A673 (cell line): Measurements from ENCODE around the gene CBFA2T3. TPM values are rescaled to one million over a fixed set of nuclear protein-coding genes. Genes with fewer than 3 reads are reported as not detected.

ENCODE experiments used
- BruUV-seq: library from RNA; stranded (reverse); fragments of 400-500 nt; replicated peaks from 2 replicates; lab custom pipeline; 2021; lab: Mats Ljungman, UMichigan
- CTCF ChIA-PET: fragments of 300-600 bp; sonication (Branson Sonifier 250); formaldehyde crosslinking; loops from one replicate; lab custom pipeline; 2022; ENCODE audit warnings: antibody characterized with exemption; lab: Charles Lee
- POLR2A ChIA-PET: fragments of 300-600 bp; sonication (Branson Sonifier 250); formaldehyde crosslinking; loops from one replicate; lab custom pipeline; 2022; ENCODE audit warnings: antibody characterized with exemption; ENCODE audit not compliant: low non-redundant PET; lab: Charles Lee
- DNase-seq: peaks from one replicate; pipeline ENCODE4 v3.0.0-alpha.2; 2015; ENCODE audit warnings: low spot score
- H3K27ac ChIP-seq: fragments of 200-600 bp; sonication (generic); 2 replicates; pipeline ENCODE4 v1.5.1; 2016; ENCODE audit warnings: mixed run types, low read depth, mild to moderate bottlenecking, mixed read lengths, antibody characterized with exemption, low read length; ENCODE audit not compliant: poor library complexity, severe bottlenecking
- H3K27me3 ChIP-seq: fragments of 200-600 bp; sonication (generic); replicated peaks from 2 replicates; pipeline ENCODE4 v1.6.1; 2017; ENCODE audit warnings: mixed run types, low read depth, mild to moderate bottlenecking, mixed read lengths, antibody characterized with exemption, low read length; ENCODE audit not compliant: insufficient read depth, poor library complexity
- H3K36me3 ChIP-seq: fragments of 200-600 bp; sonication (generic); 2 replicates; pipeline ENCODE4 v1.6.1; 2016; ENCODE audit warnings: mixed run types, mild to moderate bottlenecking, mixed read lengths, antibody characterized with exemption, low read length; ENCODE audit not compliant: insufficient read depth, poor library complexity, severe bottlenecking
- H3K4me1 ChIP-seq: fragments of 200-600 bp; sonication (generic); 2 replicates; pipeline ENCODE4 v1.6.1; 2017; ENCODE audit warnings: mixed run types, mild to moderate bottlenecking, mixed read lengths, antibody characterized with exemption, low read length; ENCODE audit not compliant: insufficient read depth, poor library complexity, severe bottlenecking
- H3K4me3 ChIP-seq: fragments of 200-600 bp; sonication (generic); 2 replicates; pipeline ENCODE4 v1.5.1; 2016; ENCODE audit warnings: low read depth, mixed run types, mild to moderate bottlenecking, mixed read lengths, low read length; ENCODE audit not compliant: poor library complexity, severe bottlenecking
- H3K9me3 ChIP-seq: fragments of 200-600 bp; sonication (generic); 2 replicates; pipeline ENCODE4 v1.6.1; 2016; ENCODE audit warnings: mixed run types, low read depth, mild to moderate bottlenecking, mixed read lengths, antibody characterized with exemption, low read length; ENCODE audit not compliant: poor library complexity, severe bottlenecking
- EZH2 ChIP-seq: fragments of 200-600 bp; sonication (generic); IDR thresholded peaks from 2 replicates; pipeline ENCODE4 v1.6.1; 2017; ENCODE audit warnings: borderline replicate concordance, low read depth, mild to moderate bottlenecking, mixed read lengths, antibody characterized with exemption, low read length; ENCODE audit not compliant: poor library complexity, severe bottlenecking
- intact Hi-C: fragments of 100-400 bp; cut with micrococcal nuclease; formaldehyde crosslinking; loops from one replicate; pipeline ENCODE4 v1.10.0; 2022; ENCODE audit not compliant: unreplicated experiment
- total RNA-seq: library from RNA; stranded (reverse); gene quantifications from 2 replicates; pipeline ENCODE4 v1.2.3, GENCODE V29; 2021
- TF ChIP-seq, protein P1 (sequence below): fragments of 300-800, 200-600 bp; sonication (generic); conservative IDR thresholded peaks from 2 replicates; pipeline ENCODE4 v1.5.1; 2017; ENCODE audit warnings: low read depth, mild to moderate bottlenecking, antibody characterized with exemption, low read length, moderate library complexity, mixed read lengths

The CBFA2T3 gene
- total RNA-seq, 1 experiment from 2014 or later: 1.7 TPM

DNA sequence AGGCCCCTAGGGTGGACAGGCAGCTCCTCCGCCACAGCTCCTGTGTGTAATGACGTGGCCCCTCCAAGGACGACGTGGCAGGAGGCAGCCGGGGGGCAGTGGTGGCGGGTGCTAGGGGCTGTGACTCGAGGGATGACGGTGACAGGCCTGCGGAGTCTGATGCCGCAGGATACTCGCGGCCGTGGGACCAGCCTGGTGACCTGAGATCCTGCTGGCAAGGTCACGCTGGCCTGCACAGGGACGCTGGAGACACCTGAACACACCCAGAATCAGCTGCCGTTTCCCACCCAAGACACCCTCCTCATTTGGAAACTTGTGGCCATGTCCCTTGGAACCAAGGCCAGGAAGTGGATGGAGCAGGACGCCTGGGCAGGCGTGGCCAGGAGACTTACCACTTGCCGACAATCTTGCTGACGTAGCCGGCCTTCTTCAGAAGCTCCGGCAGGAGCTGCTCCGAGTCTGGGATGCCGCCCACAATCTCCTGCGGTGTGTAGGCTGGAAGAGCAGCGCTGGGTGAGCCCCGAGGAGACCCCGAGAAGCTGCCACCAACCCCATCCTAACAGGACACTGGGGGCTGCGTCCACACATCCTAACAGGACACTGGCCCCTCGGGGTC lies 136.3 kb downstream of the CBFA2T3 start:
- CTCF ChIA-PET: interaction anchor here (0.5 kb wide), 1 partner anchor 103 kb away, joined by 3 read pairs; no protein-coding TSS in a partner anchor
- Histone ChIP-seq H3K27ac (no peak overlapping the region), H3K9me3 (no peaks in the 10 kb centered on the region), H3K27me3 (no peaks in the 10 kb centered on the region), H3K4me1 (no peaks in the 10 kb centered on the region), H3K4me3 (no peak overlapping the region), H3K36me3 (no peaks in the 10 kb centered on the region)
- TF ChIP-seq, protein P1, sequence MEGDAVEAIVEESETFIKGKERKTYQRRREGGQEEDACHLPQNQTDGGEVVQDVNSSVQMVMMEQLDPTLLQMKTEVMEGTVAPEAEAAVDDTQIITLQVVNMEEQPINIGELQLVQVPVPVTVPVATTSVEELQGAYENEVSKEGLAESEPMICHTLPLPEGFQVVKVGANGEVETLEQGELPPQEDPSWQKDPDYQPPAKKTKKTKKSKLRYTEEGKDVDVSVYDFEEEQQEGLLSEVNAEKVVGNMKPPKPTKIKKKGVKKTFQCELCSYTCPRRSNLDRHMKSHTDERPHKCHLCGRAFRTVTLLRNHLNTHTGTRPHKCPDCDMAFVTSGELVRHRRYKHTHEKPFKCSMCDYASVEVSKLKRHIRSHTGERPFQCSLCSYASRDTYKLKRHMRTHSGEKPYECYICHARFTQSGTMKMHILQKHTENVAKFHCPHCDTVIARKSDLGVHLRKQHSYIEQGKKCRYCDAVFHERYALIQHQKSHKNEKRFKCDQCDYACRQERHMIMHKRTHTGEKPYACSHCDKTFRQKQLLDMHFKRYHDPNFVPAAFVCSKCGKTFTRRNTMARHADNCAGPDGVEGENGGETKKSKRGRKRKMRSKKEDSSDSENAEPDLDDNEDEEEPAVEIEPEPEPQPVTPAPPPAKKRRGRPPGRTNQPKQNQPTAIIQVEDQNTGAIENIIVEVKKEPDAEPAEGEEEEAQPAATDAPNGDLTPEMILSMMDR: no peak
- TF ChIP-seq EZH2: no peak
- BruUV-seq: no TSS peak
- POLR2A ChIA-PET: no interaction called here
- no peak for DNase-seq
- intact Hi-C loops: no loop called here

DNA sequence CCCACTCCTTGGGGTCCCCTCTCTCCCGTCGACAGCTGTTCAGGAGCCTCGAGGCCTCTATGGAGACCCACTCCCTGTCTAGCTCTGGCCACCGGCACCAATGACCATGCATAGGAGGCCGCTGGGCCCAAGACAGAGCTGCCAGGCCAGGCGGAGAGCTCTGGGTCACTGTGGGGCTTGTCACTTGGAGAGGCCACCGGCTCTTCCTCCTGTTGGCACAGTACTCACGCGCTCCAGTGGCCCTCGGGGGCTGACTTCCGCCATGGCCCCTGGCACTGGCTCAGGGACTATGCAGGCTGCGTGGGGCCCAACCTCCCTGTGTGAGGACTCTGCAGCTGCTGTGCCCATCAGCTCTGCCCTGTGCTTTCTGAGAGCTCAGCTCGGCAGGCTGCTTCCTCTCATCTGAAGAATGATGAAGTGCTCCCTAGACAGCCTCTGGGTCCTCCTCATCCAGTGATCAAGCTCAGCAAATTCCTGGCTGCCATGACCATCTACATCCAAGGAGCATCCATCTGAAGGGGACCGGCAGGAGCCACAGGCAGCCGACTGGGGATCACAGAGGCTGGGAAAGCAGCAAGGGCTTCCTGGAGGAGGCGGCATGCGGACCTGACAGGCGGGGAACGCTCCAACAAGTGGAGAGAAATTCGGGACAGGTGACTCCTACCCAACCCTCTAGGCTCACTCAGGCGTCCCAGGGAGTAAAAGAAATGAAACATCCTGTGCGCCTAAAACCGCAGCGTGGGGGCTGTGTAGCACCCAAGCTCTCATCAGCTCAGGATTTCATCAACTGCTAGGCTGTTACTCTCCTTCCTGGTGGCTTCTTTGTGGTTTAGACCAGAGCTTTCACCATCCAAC lies 137.0 kb downstream of the CBFA2T3 start:
- H3K4me3 ChIP-seq: no peak overlapping the region
- no peak overlapping the region for H3K27ac ChIP-seq
- BruUV-seq: no TSS peak
- peaks cover 3% of the 10 kb centered on the region for H3K36me3 ChIP-seq
- ChIA-PET POLR2A (no interaction called here), CTCF (no interaction called here)
- H3K27me3 ChIP-seq: no peaks in the 10 kb centered on the region
- TF ChIP-seq EZH2: no peak
- TF ChIP-seq, protein P1: no peak
- intact Hi-C loops: no loop called here
- DNase-seq: no peak
- no peaks in the 10 kb centered on the region for H3K9me3 ChIP-seq
- no peaks in the 10 kb centered on the region for H3K4me1 ChIP-seq

DNA sequence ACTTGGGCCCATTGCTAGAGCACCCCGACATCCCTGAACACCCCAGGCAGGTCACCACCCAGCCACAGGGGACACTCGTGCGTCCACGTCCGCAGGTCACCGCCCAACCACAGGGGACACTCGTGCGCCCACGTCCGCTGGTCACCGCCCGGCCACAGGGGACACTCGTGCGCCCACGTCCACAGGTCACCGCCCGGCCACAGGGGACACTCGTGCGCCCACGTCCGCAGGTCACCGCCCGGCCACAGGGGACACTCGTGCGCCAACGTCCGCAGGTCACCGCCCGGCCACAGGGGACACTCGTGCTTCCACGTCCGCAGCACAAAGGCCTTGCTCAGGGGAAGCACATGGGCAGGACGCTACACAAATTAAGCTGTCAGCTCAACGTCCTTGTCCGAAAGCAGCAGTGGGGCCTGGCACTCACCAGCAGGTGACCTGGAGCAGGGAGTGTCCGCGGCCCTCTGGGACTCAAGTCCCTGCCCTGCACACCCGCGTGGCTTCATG lies 137.9 kb downstream of the CBFA2T3 start:
- no peak for DNase-seq
- Histone ChIP-seq H3K27ac (no peak overlapping the region), H3K27me3 (no peaks in the 10 kb centered on the region), H3K4me3 (no peak overlapping the region), H3K4me1 (no peaks in the 10 kb centered on the region), H3K36me3 (peaks cover 3% of the 10 kb centered on the region), H3K9me3 (no peaks in the 10 kb centered on the region)
- CTCF ChIA-PET: no interaction called here
- intact Hi-C loops: no loop called here
- TF ChIP-seq, protein P1: no peak
- no peak for TF ChIP-seq EZH2
- POLR2A ChIA-PET: no interaction called here
- no TSS peak for BruUV-seq
